ENCODE data around the gene WLS. TPM values are rescaled to one million over a fixed set of nuclear protein-coding genes. Genes with fewer than 3 reads are reported as not detected.

Gene WLS
- total RNA-seq, 2 donors from 2014 or later, result 74.5 to 92.1 TPM

DNA sequence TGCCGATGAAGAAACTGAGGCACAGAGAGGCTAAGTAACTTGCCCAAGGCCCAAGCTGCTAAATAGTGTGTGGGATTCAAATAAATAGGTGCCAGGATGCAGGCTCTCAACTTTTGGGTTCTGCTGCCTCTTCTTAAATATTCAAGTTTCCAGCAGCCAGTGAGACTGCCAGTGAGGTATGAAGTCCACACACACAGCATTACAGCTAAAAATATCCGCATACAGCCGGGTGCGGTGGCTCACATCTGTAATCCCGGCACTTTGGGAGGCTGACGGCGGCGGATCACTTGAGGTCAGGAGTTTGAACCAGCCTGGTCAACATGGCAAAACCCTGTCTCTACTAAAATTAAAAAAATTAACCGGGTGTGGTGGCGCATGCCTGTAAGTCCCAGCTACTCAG lies 103.5 kb downstream of the WLS start:
- peaks cover 0 to 6% of the 10 kb centered on the region in 2 donors for H3K36me3 ChIP-seq
- WGBS, result 71% methylated on average over 10 of the region's 10 CpGs
- no peak overlapping the region for H3K27ac ChIP-seq
- intact Hi-C loops (cut with DNase I), result no loop called here
- DNase-seq (ENCODE audit: low spot score), result no peak
- TF ChIP-seq POLR2A (IDR thresholded peaks at IDR 0.05) (no peak), POLR2AphosphoS5 (IDR thresholded peaks at IDR 0.05) (no peak)
- TF ChIP-seq, protein P1, sequence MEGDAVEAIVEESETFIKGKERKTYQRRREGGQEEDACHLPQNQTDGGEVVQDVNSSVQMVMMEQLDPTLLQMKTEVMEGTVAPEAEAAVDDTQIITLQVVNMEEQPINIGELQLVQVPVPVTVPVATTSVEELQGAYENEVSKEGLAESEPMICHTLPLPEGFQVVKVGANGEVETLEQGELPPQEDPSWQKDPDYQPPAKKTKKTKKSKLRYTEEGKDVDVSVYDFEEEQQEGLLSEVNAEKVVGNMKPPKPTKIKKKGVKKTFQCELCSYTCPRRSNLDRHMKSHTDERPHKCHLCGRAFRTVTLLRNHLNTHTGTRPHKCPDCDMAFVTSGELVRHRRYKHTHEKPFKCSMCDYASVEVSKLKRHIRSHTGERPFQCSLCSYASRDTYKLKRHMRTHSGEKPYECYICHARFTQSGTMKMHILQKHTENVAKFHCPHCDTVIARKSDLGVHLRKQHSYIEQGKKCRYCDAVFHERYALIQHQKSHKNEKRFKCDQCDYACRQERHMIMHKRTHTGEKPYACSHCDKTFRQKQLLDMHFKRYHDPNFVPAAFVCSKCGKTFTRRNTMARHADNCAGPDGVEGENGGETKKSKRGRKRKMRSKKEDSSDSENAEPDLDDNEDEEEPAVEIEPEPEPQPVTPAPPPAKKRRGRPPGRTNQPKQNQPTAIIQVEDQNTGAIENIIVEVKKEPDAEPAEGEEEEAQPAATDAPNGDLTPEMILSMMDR (IDR thresholded peaks at IDR 0.05), result no peak
- H3K4me3 ChIP-seq, result no peak overlapping the region
- H3K4me1 ChIP-seq (replicated peaks), result no peaks in the 10 kb centered on the region
- no peaks in the 10 kb centered on the region for H3K27me3 ChIP-seq (replicated peaks; ENCODE audit: insufficient read depth)
- no peaks in the 10 kb centered on the region for H3K9me3 ChIP-seq

DNA sequence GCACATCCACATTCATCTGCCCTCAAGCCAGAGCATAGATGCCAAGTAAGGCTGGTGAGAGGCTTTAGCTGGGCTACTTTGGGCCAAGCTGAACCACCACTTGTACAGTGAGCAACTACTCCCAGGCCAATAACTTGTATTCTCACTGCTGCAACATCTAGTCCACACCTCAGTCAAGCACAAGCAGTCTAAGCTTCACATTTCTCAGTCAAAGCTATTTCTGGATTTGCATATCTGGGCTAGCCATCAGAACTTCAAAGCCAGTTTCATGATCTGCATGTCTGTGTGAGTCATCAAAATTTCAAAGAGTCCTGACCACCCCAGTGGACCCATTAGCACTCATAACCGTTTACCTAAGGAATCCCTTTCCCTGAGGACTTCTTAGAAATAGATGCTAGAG lies 104.2 kb downstream of the WLS start:
- H3K36me3 ChIP-seq, result peaks cover 0 to 6% of the 10 kb centered on the region in 2 donors
- TF ChIP-seq, protein P1 (IDR thresholded peaks at IDR 0.05), result no peak
- TF ChIP-seq POLR2AphosphoS5 (IDR thresholded peaks at IDR 0.05), result no peak
- no peak for TF ChIP-seq POLR2A (IDR thresholded peaks at IDR 0.05)
- 15% methylated on average over 1 of the region's 1 CpG for WGBS

DNA sequence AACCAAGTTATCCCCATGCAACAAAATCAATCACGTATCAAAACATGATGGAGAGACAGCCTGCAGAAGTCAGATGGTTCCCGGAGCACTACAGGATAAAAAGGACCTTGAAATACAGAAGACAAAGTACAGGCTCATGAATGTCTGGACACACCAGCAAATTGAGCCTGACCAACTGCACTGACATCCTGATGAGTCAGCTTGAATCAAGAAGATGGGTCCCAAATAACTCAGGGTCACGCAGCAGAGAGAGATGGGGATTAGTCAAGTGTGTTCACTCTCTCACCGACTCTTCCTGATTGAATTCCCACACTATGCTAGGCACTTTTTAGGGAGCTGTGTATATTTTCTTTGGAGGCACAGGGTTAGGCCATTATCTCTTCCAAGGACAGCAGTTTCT lies 110.8 kb downstream of the WLS start:
- H3K27ac ChIP-seq, result no peak overlapping the region

More for the DNA sequence above, 104.2 kb downstream of the WLS start:
- Histone ChIP-seq H3K27ac (no peak overlapping the region), H3K4me1 (replicated peaks) (no peaks in the 10 kb centered on the region), H3K27me3 (replicated peaks; ENCODE audit: insufficient read depth) (no peaks in the 10 kb centered on the region), H3K4me3 (no peak overlapping the region), H3K9me3 (no peaks in the 10 kb centered on the region)
- intact Hi-C loops (cut with DNase I), result no loop called here
- no peak for DNase-seq (ENCODE audit: low spot score)

DNA sequence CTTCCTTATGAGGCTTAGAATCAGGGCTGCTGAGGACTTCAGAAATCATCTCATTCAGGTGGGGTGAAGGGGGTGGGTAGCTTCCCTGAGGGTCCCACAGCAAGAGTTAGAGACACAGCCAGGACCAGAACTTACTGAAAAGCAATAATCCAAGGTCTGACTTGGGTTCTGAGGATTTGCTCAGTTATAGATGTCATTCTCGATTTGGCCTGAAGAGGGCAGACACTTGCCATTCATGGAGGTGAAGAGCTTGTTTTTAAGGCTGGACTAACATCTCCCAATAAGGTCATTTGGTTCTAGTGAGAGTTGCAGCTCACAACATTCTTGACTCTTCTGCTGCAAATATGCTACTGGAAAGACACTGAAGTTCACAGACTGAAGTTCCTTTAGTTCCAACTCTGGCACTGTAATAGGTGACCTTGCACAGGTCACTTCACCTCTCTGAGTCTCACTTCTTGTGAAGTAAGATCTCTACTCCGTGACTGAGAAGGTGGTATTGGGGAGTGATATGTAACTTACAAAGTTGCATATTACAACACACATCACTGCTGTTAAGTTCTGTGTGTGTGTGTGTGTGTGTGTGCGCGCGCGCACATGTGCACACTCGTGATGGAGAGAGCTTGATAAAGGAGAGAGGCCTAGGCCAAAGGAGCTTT lies 112.1 kb downstream of the WLS start:
- Histone ChIP-seq H3K27ac (peak overlapping the region in 1 of 2 donors; percentile 4), H3K4me3 (no peak overlapping the region), H3K27me3 (replicated peaks; ENCODE audit: insufficient read depth) (no peaks in the 10 kb centered on the region), H3K9me3 (no peaks in the 10 kb centered on the region), H3K4me1 (replicated peaks) (no peaks in the 10 kb centered on the region), H3K36me3 (no peaks in the 10 kb centered on the region)
- WGBS, result 47% methylated on average over 7 of the region's 7 CpGs
- peak; percentile 66 for DNase-seq (ENCODE audit: low spot score)
- intact Hi-C loops (cut with DNase I), result loop anchor here (5.0 kb wide), 1 partner anchor 112 kb away; the partner anchor contains the start of gene WLS
- TF ChIP-seq, protein P1 (IDR thresholded peaks at IDR 0.05), result peak; percentile 59 to 87 (median 81)
- TF ChIP-seq POLR2A (IDR thresholded peaks at IDR 0.05) (no peak), POLR2AphosphoS5 (IDR thresholded peaks at IDR 0.05) (peak; percentile 50)

More for the DNA sequence above, 110.8 kb downstream of the WLS start:
- TF ChIP-seq POLR2AphosphoS5 (IDR thresholded peaks at IDR 0.05) (no peak), POLR2A (IDR thresholded peaks at IDR 0.05) (no peak)
- TF ChIP-seq, protein P1 (IDR thresholded peaks at IDR 0.05), result no peak
- no peak for DNase-seq (ENCODE audit: low spot score)
- no peaks in the 10 kb centered on the region for H3K4me1 ChIP-seq (replicated peaks)
- H3K4me3 ChIP-seq, result no peak overlapping the region
- no peaks in the 10 kb centered on the region for H3K9me3 ChIP-seq
- intact Hi-C loops (cut with DNase I), result loop anchor here (5.0 kb wide), 1 partner anchor 111 kb away; the partner anchor contains the start of gene WLS
- no peaks in the 10 kb centered on the region for H3K27me3 ChIP-seq (replicated peaks; ENCODE audit: insufficient read depth)
- H3K36me3 ChIP-seq, result peaks cover 0 to 3% of the 10 kb centered on the region in 2 donors
- 63% methylated on average over 4 of the region's 4 CpGs for WGBS

DNA sequence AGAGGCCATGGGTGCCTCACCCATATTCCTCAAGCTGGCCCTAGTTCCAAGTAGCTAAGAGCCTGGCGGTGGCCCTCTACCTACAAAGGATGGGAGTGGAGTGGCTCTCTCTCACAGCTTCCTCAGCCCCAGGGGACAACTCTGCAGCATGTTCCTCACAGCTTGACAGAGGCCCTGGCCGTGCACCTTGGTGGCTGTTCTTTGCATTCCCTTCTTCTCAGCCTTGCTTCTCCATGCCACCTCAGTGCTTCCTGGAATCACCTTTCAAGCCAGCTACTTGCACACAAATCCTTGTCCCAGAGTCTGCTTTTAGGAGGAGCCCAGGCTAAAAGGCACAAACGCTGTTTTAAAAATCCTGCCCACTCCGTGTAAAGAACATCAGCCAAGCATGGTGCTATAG lies 112.9 kb downstream of the WLS start:
- no peaks in the 10 kb centered on the region for H3K36me3 ChIP-seq
- intact Hi-C loops (cut with DNase I), result loop anchor here (5.0 kb wide), 1 partner anchor 203 kb away; no protein-coding TSS in a partner anchor
- no peak for DNase-seq (ENCODE audit: low spot score)
- no peaks in the 10 kb centered on the region for H3K27me3 ChIP-seq (replicated peaks; ENCODE audit: insufficient read depth)
- TF ChIP-seq, protein P1 (IDR thresholded peaks at IDR 0.05), result no peak
- TF ChIP-seq POLR2AphosphoS5 (IDR thresholded peaks at IDR 0.05), result no peak
- no peak for TF ChIP-seq POLR2A (IDR thresholded peaks at IDR 0.05)
- no peak overlapping the region for H3K4me3 ChIP-seq
- no peak overlapping the region for H3K27ac ChIP-seq
- 94% methylated on average over 4 of the region's 4 CpGs for WGBS
- no peaks in the 10 kb centered on the region for H3K9me3 ChIP-seq
- H3K4me1 ChIP-seq (replicated peaks), result no peaks in the 10 kb centered on the region
